Fibroblast of peridontal ligament (primary cell): ENCODE results near the gene NKPD1.

Source experiments
- DNase-seq: peaks from one replicate; pipeline ENCODE4 v3.0.0-alpha.2; 2010; ENCODE audit errors: extremely low read depth

Gene NKPD1, protein sequence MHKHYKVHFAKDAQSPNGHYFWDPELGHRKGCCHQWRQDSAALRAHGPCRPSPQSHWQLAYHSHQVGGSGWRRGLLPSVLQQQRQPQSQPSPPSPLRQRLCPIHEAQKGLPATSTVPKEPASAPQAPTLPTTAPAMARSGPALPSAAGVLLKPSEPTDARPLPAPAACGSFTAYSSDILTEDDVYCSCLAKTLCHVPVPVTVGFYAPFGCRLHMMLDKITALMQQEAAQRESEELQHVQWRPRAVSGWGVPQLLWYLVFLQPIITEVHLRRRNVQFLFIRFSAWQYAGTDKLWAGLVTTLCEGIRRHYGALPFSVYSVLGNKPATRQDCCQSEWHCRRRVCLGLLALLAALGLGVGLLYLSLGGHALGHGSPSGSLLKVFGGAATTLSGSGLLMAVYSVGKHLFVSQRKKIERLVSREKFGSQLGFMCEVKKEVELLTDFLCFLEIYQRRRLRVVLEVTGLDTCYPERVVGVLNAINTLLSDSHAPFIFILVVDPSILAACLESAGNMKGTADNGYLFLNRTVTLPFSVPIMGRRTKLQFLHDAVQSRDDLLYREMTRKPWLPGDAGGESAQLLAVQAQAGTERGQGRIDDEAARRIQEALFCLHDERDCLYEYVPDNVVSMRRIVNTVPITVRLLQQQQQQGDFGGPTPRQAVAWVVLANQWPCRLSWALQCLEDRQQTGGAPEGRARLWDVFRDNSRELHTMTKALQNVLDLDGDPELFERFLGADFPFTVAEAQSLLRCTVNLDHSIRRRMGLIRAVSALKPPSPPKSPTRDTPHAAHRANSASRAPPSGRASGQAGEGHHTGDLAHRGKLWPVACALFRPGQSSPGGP

DNA sequence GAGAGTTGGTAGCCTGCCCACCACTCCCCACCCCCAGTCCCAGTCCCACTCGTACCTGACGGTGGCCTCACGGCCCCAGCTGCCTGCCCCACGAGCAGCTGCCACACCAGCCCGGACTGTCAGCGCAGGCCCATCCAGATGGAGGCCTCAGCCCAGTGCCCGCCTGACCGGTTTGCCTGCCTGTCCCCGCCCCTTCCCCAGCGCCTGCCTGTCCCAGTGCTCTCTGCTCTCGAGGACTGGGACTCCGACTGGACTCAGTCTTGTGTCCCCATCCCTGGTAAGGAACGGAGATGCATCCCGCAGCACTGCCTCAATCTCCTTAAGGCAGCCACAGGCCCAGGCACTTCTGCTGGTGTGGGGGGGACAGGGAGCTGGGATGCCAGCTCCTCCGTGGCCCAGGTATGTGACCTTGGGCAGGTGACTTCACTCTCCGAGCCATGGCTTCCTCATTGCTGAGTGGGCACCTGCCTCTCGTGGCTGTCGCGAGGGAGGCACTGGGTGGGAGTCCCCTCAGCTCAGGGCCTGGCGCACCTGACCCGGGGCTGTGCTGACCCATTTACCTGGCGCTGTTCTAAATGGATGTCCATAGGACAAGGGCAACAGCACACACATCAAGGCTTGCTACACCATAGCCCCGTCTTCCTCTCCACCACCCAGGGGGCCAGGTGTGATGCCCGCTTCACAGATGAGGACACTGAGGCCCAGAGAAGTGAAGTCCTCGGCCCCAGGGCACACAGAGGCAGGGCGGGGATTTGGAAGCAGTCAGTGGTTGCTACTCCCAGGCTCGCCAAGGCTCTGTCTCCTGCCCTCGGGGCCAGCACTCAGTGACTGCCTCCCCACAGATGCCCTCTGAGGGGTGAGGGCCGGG lies at the start of gene NKPD1:
NKPD1 (minus strand) TSS at position 113 of the 868 bp plus-strand sequence. CDS start 832 bp downstream, outside the sequence.
- DNase-seq = no peak

DNA sequence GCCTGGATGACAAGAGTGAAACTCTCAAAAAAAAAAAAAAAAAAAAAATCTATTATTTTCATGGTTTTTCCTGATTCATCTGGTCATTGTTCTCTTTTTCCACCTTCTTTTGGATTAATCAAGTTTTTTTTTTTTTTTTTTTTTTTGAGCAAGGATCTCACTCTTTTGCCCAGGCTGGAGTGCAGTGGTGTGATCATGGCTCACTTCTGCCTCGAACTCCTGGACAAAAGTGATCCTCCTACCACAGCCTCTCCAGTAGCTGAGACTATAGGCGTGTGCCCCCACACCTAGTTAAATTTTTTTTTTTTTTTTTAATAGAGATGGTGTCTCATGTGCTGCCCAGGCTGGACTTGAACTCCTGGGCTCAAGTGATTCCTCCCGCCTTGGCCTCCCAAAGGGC lies 45.5 kb upstream of the NKPD1 start:
- no peak for DNase-seq

DNA sequence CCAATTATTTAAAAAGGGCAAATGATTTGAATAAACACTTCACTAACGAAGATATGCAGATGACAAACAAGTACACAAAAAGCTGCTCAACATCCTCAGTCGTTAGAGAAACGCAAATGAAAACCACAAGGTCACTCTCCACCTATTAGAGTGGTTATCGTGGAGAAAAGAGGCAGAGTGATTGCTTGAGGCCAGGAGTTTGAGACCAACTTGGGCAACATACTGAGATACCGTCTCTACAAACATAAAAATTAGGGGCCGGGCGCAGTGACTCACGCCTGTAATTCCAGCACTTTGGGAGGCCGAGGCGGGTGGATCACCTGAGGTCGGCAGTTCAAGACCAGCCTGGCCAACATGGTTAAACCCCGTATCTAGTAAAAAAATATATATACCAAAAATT lies 45.0 kb upstream of the NKPD1 start:
- DNase-seq = no peak

DNA sequence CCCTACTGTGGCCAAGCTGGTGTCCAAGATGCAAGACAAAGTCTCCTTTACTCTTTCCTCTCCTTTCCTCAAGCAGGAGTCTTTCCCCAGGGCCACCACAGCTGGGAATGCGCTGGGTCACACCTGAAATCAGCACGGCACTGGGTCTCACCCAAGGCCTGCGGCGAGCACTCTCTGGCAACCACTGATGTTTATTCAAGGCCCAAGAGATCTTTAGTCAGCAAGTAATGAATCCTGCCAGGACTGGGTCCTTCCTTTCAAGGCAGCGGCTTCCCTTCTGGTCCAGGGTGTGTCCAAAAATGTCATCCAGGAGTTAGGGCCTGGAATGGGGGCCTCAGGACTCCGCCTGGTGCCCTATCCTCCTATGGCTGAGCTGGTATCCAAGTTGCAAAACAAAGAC lies 41.9 kb upstream of the NKPD1 start:
- DNase-seq = no peak

DNA sequence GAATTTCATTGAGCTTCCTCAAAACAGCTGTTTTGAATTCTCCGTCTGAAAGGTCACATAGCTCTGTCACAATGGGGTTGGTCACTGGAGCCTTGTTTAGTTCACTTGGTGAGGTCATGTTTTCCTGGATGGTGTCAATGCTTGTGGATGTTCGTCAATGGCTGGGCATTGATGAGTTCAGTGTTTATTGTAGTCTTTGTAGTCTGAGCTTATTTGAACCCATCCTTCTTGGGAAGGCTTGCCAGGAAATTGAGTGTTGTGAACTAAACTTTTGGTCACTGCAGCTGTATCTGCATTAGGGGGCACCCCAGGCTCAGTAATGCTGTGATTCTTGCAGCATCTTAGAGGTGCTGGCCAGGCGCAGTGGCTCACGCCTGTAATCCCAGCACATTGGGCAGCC lies 39.8 kb upstream of the NKPD1 start:
- peak; percentile 77 for DNase-seq

DNA sequence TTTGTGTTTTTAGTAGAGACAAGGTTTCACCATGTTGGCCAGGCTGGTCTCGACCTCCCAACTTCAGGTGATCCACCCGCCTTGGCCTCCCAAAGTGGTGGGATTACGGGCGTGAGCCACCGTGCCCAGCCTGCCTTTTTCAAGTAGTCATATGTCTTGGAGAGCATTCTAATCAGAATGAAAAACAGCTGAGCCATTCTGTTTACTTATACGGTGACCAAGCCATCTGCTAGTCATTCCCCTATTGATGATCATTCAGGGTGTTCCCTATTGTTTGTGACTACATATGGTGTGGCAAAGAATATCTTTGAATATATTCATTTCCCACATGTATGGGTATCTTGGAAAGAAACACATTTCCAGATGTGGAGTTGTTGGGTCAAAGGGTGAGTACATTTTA lies 35.0 kb upstream of the NKPD1 start:
- DNase-seq = peak; percentile 78

DNA sequence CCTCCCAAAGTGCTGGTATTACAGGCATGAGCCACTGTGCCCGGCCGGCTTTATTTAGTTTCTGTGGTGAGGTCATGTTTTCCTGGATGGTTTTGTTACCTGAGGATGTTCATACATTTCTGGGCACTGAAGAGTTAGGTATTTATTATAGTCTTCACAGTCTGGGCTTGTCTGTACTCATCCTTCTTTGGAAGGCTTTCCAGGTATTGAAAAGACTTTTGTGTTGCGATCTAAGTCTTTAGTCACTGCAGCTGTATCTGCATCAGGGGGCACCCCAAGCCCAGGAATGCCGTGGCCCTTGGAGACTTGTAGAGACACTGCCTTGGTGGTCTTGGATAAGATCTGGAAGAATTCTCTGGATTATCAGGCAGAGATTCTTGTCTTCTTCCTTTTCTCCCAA lies 30.6 kb upstream of the NKPD1 start:
- DNase-seq = no peak

DNA sequence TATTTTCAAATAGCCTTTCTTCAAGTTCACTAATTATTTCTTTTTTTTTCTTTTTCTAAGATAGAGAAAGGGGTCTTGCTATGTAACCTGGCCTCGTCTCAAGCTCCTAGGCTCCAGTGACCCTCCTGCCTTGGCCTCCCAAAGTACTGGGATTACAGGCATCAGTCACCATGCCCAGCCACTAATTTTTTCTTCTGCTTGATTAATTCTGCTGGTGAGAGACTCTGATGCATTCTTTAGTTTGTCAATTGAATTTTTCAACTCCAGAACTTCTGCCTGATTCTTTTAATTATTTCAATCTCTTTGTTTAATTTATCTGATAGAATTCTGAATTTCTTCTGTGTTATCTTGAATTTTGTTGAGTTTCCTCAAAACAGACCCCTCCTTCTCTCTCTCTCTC lies 29.2 kb upstream of the NKPD1 start:
- DNase-seq = no peak

DNA sequence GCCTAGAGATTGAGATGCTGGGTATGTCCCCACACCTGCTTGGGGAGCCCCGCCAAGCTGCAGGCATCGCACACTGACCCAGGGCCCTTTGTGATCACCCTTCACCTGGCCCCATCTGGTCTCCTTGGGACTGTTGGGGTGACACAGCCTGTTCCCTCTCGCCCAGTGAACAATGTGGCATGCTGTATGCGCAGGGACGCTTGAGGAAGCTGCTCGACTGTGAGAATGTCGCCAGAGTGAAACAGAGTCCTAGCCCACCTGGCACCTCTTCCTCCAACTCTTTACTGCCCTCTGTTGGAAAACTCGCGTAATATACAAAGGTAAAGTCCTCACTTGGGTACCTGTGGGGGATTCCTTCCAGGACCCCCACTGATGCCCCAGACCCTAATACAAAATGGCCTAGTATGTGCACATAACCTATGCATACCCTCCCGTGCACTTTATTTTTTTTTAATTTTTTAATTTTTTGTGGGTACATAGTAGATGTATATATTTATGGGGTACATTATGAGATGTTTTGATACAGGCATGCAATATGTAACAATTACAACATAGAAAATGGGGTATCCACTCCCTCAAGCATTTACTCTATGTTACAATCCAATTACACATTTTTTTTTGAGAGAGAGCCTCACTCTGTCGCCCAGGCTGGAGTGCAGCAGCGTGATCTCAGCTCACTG lies 26.8 kb upstream of the NKPD1 start:
- no peak for DNase-seq

DNA sequence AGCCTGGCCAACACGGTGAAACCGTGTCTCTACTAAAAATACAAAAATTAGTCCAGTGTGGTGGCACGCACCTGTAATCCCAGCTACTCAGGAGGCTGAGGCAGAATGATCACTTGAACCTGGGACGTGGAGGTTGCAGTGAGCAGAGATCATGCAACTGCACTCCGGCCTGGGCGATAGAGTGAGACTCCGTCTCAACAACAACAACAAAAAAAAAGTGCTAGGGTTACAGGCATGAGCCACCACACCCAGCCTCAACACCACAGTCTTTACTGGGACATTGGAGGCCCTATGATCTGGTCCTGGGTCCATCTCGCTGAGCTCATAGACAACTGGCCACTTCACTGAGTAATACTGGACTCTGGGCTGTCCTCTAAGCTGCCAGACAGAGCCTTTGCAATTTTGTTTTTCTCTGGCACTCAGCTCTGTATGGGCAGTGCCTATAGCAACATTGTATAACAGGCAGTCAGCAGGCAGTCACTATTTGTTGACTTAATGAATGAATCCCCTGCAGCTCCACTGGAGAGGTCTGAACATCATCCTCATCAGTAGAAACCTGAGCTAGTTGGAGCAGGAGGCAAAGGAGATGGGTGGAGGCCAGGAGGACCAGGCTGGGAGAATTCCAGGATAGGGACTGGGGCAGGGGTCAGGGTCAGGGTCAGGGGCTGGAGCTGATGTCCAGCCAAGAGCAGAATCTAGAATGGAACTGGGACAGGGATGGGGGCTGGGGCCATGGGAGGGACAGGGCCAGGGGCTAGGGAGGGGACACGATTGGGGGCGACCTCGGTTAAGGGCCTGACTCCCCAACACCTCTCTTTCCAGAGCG lies 25.9 kb upstream of the NKPD1 start:
- DNase-seq = peak; percentile 36

DNA sequence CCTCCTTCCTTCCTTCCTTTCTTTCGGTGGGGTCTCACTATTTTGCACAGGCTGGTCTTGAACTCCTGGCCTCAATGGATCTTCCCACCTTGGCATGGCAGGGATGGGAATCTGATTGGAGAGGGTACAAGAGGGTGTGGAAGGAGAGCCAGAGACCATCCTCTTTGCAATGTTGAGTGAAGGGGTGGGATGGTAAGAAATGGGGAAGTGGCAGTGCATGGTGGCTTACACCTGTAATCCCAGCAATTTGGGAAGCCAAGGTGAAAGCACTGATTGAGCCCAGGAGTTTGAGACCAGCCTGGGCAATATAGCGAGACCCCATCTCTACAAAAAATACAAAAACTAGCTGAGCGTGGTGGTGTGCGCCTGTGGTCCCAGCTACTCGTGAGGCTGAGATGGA lies 23.3 kb upstream of the NKPD1 start:
- no peak for DNase-seq

DNA sequence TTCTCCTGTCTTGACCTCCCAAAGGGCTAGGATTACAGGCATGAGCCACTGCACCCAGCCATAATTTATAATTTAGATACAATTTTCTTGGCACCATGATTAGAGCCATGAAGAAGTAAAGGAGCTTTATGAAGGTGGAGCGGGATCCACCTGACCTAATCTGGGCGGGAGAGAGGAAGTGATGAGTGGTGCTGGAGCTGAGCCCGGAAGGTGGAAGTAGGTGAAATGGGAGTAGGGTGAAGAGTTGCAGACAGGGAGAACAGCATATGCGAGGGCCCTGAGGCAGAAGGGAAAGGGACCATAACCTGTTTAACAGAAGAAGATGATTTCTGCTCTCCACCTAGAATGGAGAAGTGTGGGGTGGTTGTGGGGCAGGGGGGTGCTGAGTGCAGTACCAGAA lies 22.0 kb upstream of the NKPD1 start:
- DNase-seq = no peak

DNA sequence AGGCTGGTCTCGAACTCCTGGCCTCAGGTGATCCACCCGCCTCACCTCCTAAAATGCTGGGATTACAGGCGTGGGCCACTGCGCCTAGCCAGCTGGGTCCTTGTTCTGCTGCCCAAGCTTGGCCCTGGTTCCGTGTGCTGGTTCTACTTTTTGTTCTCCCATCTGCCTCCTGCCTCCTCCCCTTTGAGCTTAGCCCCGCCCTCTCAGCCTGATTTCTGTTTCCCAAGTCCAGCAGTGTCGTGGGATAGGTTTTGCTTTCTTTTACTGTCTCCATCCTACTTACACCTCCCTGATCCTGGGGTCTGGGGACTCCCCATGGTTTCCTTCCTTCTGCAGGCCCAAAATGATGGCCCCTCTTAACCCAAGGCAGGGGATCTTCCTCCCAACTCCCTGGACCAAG lies 20.2 kb upstream of the NKPD1 start:
- no peak for DNase-seq

DNA sequence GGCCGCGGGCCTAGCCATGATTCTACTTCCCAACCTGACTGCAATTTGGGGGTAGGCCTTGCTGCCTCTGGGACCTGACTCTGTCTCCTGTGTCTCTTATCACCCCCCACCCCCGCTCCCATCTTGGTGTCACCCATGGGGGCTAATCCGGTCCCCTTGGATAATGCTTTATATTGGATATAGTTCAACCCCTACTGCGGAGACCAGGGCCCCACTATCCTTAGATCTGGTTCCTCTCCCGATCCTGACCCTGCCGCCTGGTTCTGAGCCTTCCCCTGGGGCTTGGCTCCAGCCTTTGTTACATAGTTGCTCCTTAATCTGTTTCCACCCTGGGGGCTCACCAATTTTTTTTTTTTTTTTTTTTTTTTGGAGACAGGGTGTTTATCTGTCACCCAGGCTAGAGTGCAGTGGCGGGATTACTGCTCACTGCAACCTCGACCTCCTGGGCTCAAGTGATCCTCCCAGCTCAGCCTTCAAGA lies 19.1 kb upstream of the NKPD1 start:
- no peak for DNase-seq

DNA sequence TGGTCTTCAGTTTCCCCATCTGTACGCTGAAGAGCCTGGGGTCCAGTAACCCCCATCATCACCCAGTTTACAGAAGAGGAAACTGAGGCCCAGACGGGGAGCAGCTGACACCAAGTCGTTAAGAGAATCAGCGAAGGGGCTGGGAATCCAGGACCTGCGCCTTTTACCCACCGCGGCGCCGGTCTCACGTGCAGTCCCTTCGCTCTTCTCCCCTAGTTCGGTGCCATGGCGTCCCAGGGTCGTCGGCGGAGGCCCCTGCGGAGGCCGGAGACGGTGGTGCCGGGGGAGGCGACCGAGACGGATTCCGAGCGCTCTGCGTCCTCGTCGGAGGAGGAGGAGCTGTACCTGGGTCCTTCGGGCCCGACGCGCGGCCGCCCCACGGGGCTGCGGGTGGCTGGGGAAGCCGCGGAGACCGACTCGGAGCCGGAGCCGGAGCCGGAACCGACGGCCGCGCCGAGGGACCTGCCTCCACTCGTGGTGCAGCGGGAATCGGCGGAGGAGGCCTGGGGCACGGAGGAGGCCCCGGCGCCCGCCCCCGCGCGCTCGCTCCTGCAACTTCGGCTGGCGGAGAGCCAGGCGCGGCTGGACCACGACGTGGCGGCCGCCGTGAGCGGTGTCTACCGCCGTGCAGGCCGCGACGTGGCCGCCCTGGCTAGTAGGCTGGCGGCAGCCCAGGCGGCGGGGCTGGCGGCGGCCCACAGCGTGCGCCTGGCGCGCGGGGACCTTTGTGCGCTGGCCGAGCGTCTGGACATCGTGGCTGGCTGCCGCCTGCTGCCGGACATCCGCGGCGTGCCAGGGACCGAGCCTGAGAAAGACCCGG lies 18.5 kb upstream of the NKPD1 start:
- no peak for DNase-seq

DNA sequence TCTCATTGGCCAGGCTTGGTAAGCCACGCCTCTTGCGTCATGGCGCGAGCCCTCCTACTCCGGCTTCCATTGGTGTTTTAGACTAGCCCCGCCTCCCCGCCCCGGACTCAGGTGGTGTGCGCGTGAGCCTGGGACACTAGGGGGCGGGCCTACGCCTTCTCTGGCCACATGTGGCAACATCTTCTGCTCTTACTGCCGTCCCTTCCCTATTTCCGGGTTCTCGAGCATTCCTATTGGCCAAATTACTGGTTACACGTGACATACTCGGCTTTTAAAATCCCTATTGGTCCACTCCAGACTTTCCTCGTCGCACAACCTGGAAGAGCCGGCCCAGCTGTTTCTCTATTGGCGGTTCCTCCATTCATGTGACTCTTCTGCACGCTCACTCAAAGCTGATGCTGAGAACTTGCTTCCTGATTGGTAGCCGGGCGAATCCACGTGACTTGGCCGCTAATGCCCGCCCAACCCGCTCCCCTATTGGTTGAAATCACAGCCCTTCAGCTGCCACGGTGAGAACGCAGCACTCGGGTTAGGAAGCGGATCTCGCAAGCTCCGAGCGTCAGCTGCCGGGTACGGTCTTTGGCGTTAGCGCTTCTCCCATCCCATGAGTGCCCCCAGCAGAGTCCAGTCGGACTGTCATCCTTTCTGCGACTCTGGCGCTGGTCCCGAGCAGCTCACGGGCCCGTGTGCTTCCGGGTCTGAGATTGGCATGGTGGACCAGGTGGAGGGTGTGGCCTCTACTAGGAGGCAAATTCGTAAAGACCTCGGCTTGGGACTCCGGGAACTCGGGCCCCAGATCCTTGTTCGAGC lies 17.7 kb upstream of the NKPD1 start, which contains the start of gene BLOC1S3:
BLOC1S3 (plus strand) TSS at position 523 of the 810 bp plus-strand sequence. CDS start 513 bp downstream, outside the sequence.
- peak; percentile 100 for DNase-seq

DNA sequence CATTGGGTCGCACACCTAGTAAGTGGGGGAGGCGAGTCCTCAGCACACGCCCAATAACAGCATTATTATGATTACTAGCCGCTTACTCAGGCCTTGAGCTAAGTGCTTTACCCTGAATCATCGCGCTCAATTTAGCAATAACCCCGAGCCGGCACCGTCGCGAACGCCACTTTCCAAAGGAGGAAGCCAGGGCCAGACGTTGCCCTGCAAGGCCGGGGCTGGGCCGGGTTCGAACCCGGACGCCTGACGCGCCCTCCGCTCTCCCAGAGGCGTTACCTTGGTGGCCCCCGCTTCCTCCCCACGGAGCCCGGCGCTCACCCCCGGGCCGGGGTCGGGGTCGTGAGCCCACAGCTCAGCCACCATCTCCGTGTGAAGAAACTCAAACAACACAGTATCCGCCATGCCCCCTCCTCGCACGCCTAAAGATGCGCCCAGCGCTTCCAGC lies 17.1 kb upstream of the NKPD1 start, which contains the start of gene TRAPPC6A:
TRAPPC6A (minus strand) TSS at position 421 of the 445 bp plus-strand sequence; CDS start at position 402, 19 bp downstream.
- peak; percentile 49 for DNase-seq
